Vagina (tissue), 2 donors: Measurements from ENCODE around the gene TLR1.

Source experiments
- POLR2A ChIP-seq, 2 donors: fragments of 450-650 bp; IDR thresholded peaks; one replicate each; pipeline ENCODE4 v1.6.1; 2017; ENCODE audit warnings: antibody characterized with exemption in 2 of 2, mild to moderate bottlenecking in 2 of 2, moderate library complexity in 2 of 2
- POLR2AphosphoS5 ChIP-seq, 2 donors: sonication (generic); formaldehyde crosslinking; IDR thresholded peaks; one replicate each; pipeline ENCODE4 v1.9.0; 2017; ENCODE audit warnings: antibody characterized with exemption in 2 of 2, mild to moderate bottlenecking in 2 of 2, low read depth in 1 of 2; ENCODE audit not compliant: insufficient read depth in 1 of 2
- TF ChIP-seq, protein P1 (sequence below), 3 experiments: fragments of 450-650 bp in 2 of 3; fragments of 200-600 bp in 1 of 3; sonication (generic) in 1 of 3; IDR thresholded peaks; one replicate each; pipeline ENCODE4 v1.5.1; 2017 to 2019; ENCODE audit warnings: antibody characterized with exemption in 3 of 3, mild to moderate bottlenecking in 2 of 3, moderate library complexity in 2 of 3

- TF ChIP-seq, protein P1, sequence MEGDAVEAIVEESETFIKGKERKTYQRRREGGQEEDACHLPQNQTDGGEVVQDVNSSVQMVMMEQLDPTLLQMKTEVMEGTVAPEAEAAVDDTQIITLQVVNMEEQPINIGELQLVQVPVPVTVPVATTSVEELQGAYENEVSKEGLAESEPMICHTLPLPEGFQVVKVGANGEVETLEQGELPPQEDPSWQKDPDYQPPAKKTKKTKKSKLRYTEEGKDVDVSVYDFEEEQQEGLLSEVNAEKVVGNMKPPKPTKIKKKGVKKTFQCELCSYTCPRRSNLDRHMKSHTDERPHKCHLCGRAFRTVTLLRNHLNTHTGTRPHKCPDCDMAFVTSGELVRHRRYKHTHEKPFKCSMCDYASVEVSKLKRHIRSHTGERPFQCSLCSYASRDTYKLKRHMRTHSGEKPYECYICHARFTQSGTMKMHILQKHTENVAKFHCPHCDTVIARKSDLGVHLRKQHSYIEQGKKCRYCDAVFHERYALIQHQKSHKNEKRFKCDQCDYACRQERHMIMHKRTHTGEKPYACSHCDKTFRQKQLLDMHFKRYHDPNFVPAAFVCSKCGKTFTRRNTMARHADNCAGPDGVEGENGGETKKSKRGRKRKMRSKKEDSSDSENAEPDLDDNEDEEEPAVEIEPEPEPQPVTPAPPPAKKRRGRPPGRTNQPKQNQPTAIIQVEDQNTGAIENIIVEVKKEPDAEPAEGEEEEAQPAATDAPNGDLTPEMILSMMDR (IDR thresholded peaks at IDR 0.05) = no peak
- no peak for TF ChIP-seq POLR2A (IDR thresholded peaks at IDR 0.05)
- TF ChIP-seq POLR2AphosphoS5 (IDR thresholded peaks at IDR 0.05; ENCODE audit: insufficient read depth in 1 of 2, low read depth in 1 of 2) = no peak
These were observed 10.5 kb downstream of the TLR1 start for GRCh38 chr4:38794051-38794450.
